C4-2B (cell line): ENCODE measurements around the gene YIPF3.

Experiments used
- CTCF ChIP-seq: fragments of 450-650 bp; conservative IDR thresholded peaks from 2 replicates; pipeline ENCODE4 v1.5.1; 2017; ENCODE audit warnings: mild to moderate bottlenecking
- ZFX ChIP-seq: fragments of 450-650 bp; IDR thresholded peaks from 2 replicates; pipeline ENCODE4 v1.6.1; 2017

- TF ChIP-seq CTCF (no peak), ZFX (no peak)
Observed at GRCh38 chr6:43504756-43505593, 11.8 kb downstream of the YIPF3 start.
